HG03139 (cell line): ENCODE data around the gene FOLH1.
"Not testable (repeated sequence)": the region's sequence is repeated elsewhere in the genome, so short reads cannot be mapped to it uniquely, and the experiment has no call there.

Experiments
- ATAC-seq: cut with Tn5 transposase; IDR thresholded peaks from one replicate; pipeline ENCODE4 v1.9.1; 2021; ENCODE audit not compliant: unreplicated experiment

Gene FOLH1

GRCh38 chr11:49208006-49208721, at the start of gene FOLH1:
TSS of gene FOLH1 (minus strand) at chr11:49208602. CDS start at chr11:49208409, 193 bp downstream.
- no peak for ATAC-seq

DNA sequence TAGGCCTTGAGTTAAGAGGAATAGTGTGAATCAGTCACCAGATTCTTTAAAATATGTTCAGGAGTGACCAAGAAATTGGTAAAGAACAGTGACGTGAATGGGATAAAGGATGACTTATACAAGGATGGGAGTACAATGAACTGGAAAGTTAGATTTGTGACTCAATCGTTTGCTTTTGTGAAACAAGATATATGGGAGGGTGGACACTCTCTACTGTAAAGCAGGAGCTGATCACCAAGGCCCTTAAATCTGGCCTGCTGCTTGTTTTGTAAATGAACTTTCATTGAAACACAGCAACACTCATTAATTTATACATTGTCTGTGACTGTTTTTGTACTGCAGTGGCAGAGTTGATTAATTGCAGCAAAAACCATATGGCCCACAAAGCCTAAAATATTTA, 46.7 kb upstream of the FOLH1 start:
- not testable (repeated sequence) for ATAC-seq

GRCh38 chr11:49251212-49251611, 42.8 kb upstream of the FOLH1 start:
- not testable (repeated sequence) for ATAC-seq

- ATAC-seq = not testable (repeated sequence)
Observed at GRCh38 chr11:49250398-49251115, 42.2 kb upstream of the FOLH1 start.

- ATAC-seq = not testable (repeated sequence)
Observed at GRCh38 chr11:49249363-49249762, 41.0 kb upstream of the FOLH1 start.

- ATAC-seq = not testable (repeated sequence)
Observed at GRCh38 chr11:49233685-49234084, 25.3 kb upstream of the FOLH1 start.

DNA sequence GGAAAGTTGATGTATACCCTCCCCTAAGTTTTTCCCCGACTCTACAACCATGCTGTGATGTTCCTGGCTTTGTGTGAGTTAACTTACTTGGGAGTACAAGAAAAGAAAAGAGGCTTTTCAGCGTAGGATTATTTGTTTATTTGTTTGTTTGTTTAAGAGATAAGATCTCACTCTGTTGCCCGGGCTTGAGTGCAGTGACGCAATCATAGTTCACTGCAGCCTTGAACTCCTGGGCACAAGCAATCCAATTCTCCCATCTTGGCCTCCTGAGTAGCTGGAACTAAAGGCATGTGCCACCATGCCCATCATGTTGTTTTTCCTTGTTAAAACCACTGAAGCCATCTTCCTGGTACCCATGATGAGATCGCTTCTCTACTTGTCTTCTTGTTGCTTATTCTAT, 24.6 kb upstream of the FOLH1 start:
- not testable (repeated sequence) for ATAC-seq

GRCh38 chr11:49231725-49232124, 23.3 kb upstream of the FOLH1 start:
- ATAC-seq = not testable (repeated sequence)

DNA sequence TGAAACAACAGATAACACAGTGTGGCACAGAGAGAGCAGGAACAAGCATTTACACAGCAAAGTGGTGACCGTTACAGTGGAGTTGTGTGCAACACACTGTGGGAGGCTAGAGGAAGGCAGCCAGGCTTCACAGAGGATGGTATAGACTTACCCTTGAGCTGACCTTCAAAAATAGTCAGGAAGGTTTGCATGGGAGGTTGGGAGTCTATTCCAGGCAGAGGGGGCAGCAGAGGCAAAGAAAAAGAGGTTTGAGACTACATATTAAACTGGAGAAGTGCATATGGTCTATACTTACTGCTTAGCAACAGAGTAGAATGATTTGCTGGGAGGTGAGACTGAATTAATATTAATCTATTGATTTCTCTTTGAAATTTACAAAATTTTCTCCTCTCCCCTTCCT, 22.1 kb upstream of the FOLH1 start:
- ATAC-seq = not testable (repeated sequence)

- ATAC-seq = not testable (repeated sequence)
Observed at GRCh38 chr11:49230001-49230400, 21.6 kb upstream of the FOLH1 start.

GRCh38 chr11:49229136-49229535, 20.7 kb upstream of the FOLH1 start:
- ATAC-seq = not testable (repeated sequence)

DNA sequence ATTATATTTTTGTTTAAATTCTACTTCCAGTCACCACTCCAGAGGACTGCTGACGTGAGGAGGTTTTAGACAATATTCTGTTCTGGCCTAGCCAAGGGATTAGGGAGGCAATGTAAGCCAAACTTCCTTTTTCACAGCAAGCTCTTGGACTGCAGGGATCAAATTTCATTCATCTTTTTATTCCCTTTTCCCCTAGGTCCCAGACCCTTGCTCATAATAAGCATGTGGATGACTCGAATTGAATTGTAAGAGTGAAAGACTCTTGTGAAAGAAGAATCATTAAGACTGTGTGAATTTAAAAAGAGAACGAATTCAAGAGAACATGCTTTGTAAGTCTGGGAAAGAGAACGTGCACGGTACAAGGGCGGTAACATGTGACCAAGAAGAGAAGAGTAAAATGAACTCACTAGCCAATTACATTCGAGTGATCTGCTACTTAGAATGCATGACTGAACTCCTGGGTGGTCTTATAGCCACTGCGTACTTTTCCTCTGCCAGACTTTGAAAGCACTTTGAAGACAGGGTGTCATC, 16.9 kb upstream of the FOLH1 start:
- ATAC-seq = not testable (repeated sequence)

GRCh38 chr11:49221112-49221511, 12.7 kb upstream of the FOLH1 start:
- no peak for ATAC-seq

- no peak for ATAC-seq
Observed at GRCh38 chr11:49213026-49213560, 4.7 kb upstream of the FOLH1 start.

DNA sequence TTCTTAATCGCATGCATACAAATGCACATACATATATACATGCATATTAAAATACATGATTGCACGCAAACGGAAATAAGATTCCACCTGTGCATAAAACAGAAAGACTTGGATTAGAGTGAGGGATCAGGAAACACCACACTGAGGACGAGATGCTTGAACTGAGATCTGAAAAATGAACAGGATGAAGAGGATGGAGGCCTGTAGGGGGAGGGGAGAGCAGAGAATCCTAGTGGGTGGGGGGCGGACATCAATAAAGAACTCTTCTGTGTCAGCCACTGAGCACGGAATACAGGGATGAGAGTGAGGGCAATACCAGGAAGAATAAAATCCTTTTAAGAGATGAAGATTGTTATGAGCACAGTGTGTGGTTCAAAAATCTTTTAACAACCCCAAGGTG, 1.4 kb downstream of the FOLH1 start:
- ATAC-seq = not testable (repeated sequence)

DNA sequence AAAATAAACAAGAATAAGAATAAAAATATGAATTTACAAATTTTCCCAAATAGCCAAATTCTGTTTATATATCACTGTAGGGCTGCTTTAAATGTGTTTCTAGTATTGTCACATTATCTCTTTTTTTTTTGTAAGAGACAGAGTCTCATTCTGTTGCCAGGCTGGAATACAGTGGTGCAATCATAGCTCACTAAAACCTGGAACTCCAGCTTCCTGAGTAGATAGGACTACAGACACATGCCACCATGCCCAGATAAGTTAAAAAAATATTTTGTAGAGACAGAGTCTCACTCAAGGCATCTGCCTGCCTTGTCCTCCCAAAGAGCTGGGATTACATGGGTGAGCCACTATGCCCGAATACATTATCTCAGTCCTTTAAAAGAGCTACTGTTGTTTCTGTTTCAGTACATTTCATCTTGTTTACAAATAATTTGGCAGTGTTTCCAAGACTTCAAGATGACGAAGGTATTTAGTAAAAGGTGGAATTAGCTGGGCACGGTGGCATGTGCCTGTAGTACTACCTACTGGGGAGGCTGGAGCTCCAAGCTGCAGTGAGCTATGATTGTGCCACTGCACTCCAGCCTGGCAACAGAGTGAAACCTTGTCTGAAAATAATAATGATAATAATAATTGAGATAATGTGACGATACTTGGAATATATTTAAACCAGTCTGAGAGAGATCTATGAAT, 6.0 kb downstream of the FOLH1 start:
- ATAC-seq = no peak

DNA sequence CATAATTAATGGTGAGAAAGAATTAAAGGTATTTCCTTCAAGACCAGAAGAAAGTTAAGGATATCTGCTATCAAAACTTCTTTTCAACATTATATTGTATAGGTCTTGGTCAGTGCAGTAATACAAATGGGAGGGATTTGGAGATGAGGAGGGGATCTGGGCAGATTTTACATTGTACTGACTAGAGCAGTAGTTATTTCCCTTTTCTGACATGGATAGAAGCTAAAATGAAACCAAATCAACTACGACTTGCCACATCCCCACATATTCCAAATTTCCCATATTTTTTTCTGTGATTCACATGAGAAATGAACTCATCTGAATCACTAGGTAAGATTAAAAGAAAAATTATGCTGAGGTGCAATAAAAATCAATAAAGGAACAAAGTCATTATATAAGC, 11.6 kb downstream of the FOLH1 start:
- ATAC-seq = not testable (repeated sequence)

DNA sequence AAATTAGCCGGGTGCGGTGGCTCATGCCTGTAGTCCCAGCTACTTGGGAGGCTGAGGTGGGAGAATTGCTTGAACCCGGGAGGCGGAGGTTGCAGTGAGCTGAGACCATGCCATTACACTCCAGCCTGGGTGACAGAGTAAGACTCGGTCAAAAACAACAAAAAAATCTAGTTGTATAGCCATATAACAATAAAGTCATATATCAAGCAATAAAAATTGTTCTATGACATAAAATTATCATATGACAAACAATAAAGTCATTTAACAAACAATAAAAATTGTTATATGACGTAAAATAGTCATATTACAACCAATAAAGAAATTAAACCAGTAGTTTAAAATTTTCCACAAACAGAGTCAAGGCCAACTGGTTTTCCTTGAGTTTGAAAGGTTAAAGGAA, 12.4 kb downstream of the FOLH1 start:
- not testable (repeated sequence) for ATAC-seq

- not testable (repeated sequence) for ATAC-seq
Observed at GRCh38 chr11:49190287-49190686, 18.1 kb downstream of the FOLH1 start.

GRCh38 chr11:49186225-49186624, 22.2 kb downstream of the FOLH1 start:
- not testable (repeated sequence) for ATAC-seq

DNA sequence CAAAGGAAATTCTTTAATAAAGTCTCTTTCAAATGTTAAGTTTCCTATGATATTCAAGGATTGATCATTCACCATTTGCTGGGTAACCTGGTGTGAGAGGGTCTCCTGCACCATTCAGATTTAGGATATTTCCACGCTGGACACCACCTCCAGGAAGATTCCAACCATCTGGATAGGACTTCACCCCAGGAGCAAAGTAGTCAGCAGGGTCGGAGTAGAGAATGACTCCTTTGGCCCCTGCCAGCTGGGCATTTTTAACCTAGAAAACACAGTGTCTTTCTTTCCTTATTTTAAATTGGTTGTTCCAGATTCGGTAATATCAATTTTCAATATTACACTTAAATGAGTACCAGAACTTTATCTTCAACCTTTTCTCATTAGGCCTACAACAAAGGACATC, 22.8 kb downstream of the FOLH1 start:
- not testable (repeated sequence) for ATAC-seq
